Pancreas (tissue), 10 donors: ENCODE measurements around the gene PACS1. TPM values are rescaled to one million over a fixed set of nuclear protein-coding genes. Genes with fewer than 3 reads are reported as not detected.

Source experiments
- ATAC-seq, 4 donors: fragments of 200-7000 bp; cut with Tn5 transposase; one replicate each; pipeline versions ENCODE4 v1.8.0 to v1.9.1; 2020; ENCODE audit warnings: mild to moderate bottlenecking in 4 of 4, moderate library complexity in 4 of 4
- DNase-seq, 6 donors: peaks; one replicate each; pipeline ENCODE4 v3.0.0-alpha.2; 2020
- FAIRE-seq: peaks from 2 replicates; lab custom pipeline; 2012; peaks lifted over from hg19 to GRCh38; lab: Jason Lieb, UNC
- H3K27ac ChIP-seq, 4 donors: fragments of 200-600 bp; sonication (generic); 1 replicate in 3 of 4; 2 replicates in 1 of 4; pipeline versions ENCODE4 v1.5.0 to v1.8.0; 2020
- H3K27me3 ChIP-seq, 4 donors: fragments of 200-600 bp; one replicate each; pipeline ENCODE4 v1.8.0; 2021
- H3K36me3 ChIP-seq, 3 donors: fragments of 200-600 bp; sonication (generic) in 1 of 3; one replicate each; pipeline versions ENCODE4 v1.5.0 to v1.8.0; 2020 to 2021
- H3K4me1 ChIP-seq, 3 donors: fragments of 200-600 bp; one replicate each; pipeline ENCODE4 v1.8.0; 2021
- H3K4me3 ChIP-seq, 4 donors: fragments of 200-600 bp; sonication (generic) in 2 of 4; one replicate each; pipeline versions ENCODE4 v1.5.0 to v1.8.0; 2020 to 2021
- H3K9me3 ChIP-seq, 4 donors: fragments of 200-600 bp; one replicate each; pipeline ENCODE4 v1.8.0; 2021
- WGBS, 2 donors: extraction: QIAGEN DNeasy Blood & Tissue Kit; methylation state at CpG; one replicate each; pipeline ENCODE4 v1.1.7; 2013; 5-methylcytosine and 5-hydroxymethylcytosine counted together
- intact Hi-C, 3 donors: fragments of 100-400 bp; cut with DNase I; formaldehyde crosslinking; loops; one replicate each; pipeline versions ENCODE4 v1.11.1 to v1.14.2; 2022
- polyA plus RNA-seq, 2 donors: library from polyadenylated mRNA; stranded (reverse); fragments of 200-250 nt; gene quantifications; one replicate each; pipeline ENCODE4 v1.2.3, GENCODE V29; 2013
- total RNA-seq, 6 donors: library from RNA; stranded (reverse); fragmentation: NEBNext Ultra II Directional in 4 of 6; extraction: Animal tissue kit (Norgen Biotek cat#: 25700) in 4 of 6; gene quantifications; one replicate each; pipeline versions ENCODE4 v1.2.1 to v1.2.4, GENCODE V29; 2021 to 2023
- TF ChIP-seq, protein P1 (sequence below), 4 donors: fragments of 200-600 bp; sonication (generic) in 3 of 4; IDR thresholded peaks; one replicate each; pipeline versions ENCODE4 v1.5.0 to v1.8.0; 2021; ENCODE audit warnings: antibody characterized with exemption in 4 of 4
- donor health status: healthy with polysubstance abuse.
- donor health status: DM: no; HTN: no; CAD: no; lungs with moderate emphysema.
- donor health status: DM: no; HTN: no; CAD: no.
- donor health status: control.
- donor health status: control.
- donor health status: Bipolar disorder and iron deficiency.
- donor health status: DM: yes; HTN: yes; CAD: no.
- donor health status: DM: no; HTN: no; CAD: no.
- donor health status: DM: no; HTN: no; CAD: no.
- donor health status: DM: yes; HTN: yes; CAD: no.

The PACS1 gene
- total and polyA plus RNA-seq, 8 donors, result 16.9 to 61.0 (median 27.3) TPM

- no peak for DNase-seq
- WGBS, 2 donors, result 95 to 96% methylated on average over 7 of the region's 7 CpGs
- TF ChIP-seq, protein P1, sequence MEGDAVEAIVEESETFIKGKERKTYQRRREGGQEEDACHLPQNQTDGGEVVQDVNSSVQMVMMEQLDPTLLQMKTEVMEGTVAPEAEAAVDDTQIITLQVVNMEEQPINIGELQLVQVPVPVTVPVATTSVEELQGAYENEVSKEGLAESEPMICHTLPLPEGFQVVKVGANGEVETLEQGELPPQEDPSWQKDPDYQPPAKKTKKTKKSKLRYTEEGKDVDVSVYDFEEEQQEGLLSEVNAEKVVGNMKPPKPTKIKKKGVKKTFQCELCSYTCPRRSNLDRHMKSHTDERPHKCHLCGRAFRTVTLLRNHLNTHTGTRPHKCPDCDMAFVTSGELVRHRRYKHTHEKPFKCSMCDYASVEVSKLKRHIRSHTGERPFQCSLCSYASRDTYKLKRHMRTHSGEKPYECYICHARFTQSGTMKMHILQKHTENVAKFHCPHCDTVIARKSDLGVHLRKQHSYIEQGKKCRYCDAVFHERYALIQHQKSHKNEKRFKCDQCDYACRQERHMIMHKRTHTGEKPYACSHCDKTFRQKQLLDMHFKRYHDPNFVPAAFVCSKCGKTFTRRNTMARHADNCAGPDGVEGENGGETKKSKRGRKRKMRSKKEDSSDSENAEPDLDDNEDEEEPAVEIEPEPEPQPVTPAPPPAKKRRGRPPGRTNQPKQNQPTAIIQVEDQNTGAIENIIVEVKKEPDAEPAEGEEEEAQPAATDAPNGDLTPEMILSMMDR (IDR thresholded peaks at IDR 0.05), result no peak
Measured at GRCh38 chr11:66155387-66156073, 85.5 kb downstream of the PACS1 start.

GRCh38 chr11:66157182-66157864 is 87.3 kb downstream of the PACS1 start:
- no peak for DNase-seq
- no peak for ATAC-seq
- H3K4me3 ChIP-seq, result no peak overlapping the region
- H3K27me3 ChIP-seq, result no peaks in the 10 kb centered on the region
- no peak for FAIRE-seq
- no peaks in the 10 kb centered on the region for H3K4me1 ChIP-seq
- H3K27ac ChIP-seq, result no peak overlapping the region
- intact Hi-C loops, result no loop called here
- H3K36me3 ChIP-seq, result no peaks in the 10 kb centered on the region
- TF ChIP-seq, protein P1 (IDR thresholded peaks at IDR 0.05), result no peak
- H3K9me3 ChIP-seq, result no peaks in the 10 kb centered on the region

More at GRCh38 chr11:66155387-66156073, 85.5 kb downstream of the PACS1 start:
- H3K9me3 ChIP-seq, result no peaks in the 10 kb centered on the region
- no peaks in the 10 kb centered on the region for H3K36me3 ChIP-seq
- FAIRE-seq (no peak), ATAC-seq (no peak)
- no peak overlapping the region for H3K4me3 ChIP-seq
- H3K27ac ChIP-seq, result no peak overlapping the region
- intact Hi-C loops, result no loop called here
- no peaks in the 10 kb centered on the region for H3K27me3 ChIP-seq
- no peaks in the 10 kb centered on the region for H3K4me1 ChIP-seq

GRCh38 chr11:66158156-66158555 is 88.1 kb downstream of the PACS1 start:
- no peaks in the 10 kb centered on the region for H3K9me3 ChIP-seq
- no peak overlapping the region for H3K4me3 ChIP-seq
- WGBS, 2 donors, result 91 to 93% methylated on average over 5 of the region's 5 CpGs
- FAIRE-seq, result no peak
- H3K36me3 ChIP-seq, result no peaks in the 10 kb centered on the region
- no peak for DNase-seq
- H3K27me3 ChIP-seq, result no peaks in the 10 kb centered on the region
- H3K27ac ChIP-seq, result no peak overlapping the region
- intact Hi-C loops, result no loop called here
- ATAC-seq, result no peak
- no peaks in the 10 kb centered on the region for H3K4me1 ChIP-seq
- TF ChIP-seq, protein P1 (IDR thresholded peaks at IDR 0.05), result no peak

DNA sequence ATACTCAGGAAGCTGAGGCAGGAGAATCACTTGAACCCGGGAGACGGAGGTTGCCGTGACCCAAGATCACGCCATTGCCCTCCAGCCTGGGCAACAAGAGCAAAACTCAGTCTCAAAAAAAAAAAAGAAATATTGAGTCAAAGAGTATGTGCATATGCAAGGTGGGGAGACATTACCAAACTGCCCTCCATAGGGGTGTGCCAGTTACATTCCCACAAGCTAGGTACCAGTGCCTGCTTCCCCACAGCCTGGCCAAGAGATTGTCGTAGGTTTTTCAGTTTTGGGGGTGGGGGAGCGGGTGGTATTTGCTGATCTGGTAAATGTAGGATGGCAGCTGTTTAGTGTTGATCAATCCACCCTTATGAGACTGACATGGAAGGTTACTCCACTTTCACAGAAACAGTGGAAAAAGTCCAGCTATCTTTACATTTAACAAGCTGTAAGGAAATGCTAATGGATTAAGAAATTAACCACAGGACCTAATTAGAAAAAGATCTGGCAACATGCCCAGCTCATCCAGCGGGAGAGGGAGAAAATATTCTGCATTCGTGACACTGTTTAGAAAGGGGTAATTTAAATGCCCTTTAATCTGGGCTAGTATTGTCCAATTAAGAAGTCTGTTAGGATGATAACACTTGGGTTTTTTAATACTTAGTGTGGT is 89.4 kb downstream of the PACS1 start:
- Histone ChIP-seq H3K27ac (no peak overlapping the region), H3K4me3 (no peak overlapping the region), H3K27me3 (no peaks in the 10 kb centered on the region), H3K4me1 (no peaks in the 10 kb centered on the region), H3K9me3 (no peaks in the 10 kb centered on the region), H3K36me3 (no peaks in the 10 kb centered on the region)
- TF ChIP-seq, protein P1 (IDR thresholded peaks at IDR 0.05), result no peak
- ATAC-seq, result no peak
- intact Hi-C loops, result no loop called here
- no peak for FAIRE-seq
- 73 to 78% methylated on average over 8 of the region's 8 CpGs for WGBS, 2 donors
- DNase-seq, result no peak
